PC-3 (cell line): ENCODE data around the gene CFAP299.

Experiments used
- CTCF ChIP-seq: fragments of 300-600 bp; sonication (generic); conservative IDR thresholded peaks from 2 replicates; pipeline ENCODE4 v1.5.1; 2017; ENCODE audit warnings: antibody characterized with exemption, low read depth, mild to moderate bottlenecking, low read length
- EZH2phosphoT487 ChIP-seq: fragments of 300-600 bp; sonication (generic); IDR thresholded peaks from 2 replicates; pipeline ENCODE4 v1.6.1; 2018; ENCODE audit warnings: mild to moderate bottlenecking, antibody characterized with exemption, low read length, borderline replicate concordance

GRCh38 chr4:80385397-80386280 is 50.1 kb downstream of the CFAP299 start:
- TF ChIP-seq CTCF, result no peak
- TF ChIP-seq EZH2phosphoT487, result no peak
